Testis (tissue), 2 donors: Measurements from ENCODE around the gene SNAPC5.

Experiments
- CTCF ChIP-seq, 3 experiments: fragments of 450-650 bp in 2 of 3; fragments of 200-600 bp in 1 of 3; sonication (generic) in 1 of 3; IDR thresholded peaks; one replicate each; pipeline ENCODE4 v1.5.1; 2016 to 2019; ENCODE audit warnings: antibody characterized with exemption in 3 of 3, mild to moderate bottlenecking in 2 of 3, moderate library complexity in 1 of 3
- POLR2A ChIP-seq: fragments of 450-650 bp; IDR thresholded peaks from one replicate; pipeline ENCODE4 v1.6.1; 2017; ENCODE audit warnings: antibody characterized with exemption, mild to moderate bottlenecking, moderate library complexity

DNA sequence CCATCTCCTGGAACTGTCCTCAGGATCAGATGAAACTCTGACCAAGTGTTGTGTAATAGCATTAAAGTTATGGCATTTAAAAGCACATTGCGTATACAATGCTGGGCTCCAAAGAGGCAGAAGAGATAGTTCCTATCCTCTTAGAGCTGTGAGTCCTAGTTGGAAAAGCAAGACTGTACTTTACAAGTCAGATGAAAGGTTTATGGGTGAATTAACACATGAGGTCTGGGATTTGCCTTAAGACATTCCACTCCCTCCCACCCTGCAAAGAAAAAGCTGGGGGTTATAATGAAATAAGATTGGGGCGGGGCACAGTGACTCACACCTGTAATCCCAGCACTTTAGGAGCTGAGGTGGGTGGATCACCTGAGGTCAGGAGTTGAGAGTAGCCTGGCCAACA, 35.6 kb downstream of the SNAPC5 start:
- TF ChIP-seq POLR2A, result no peak
- TF ChIP-seq CTCF (IDR thresholded peaks at IDR 0.05), result no peak
